ENCODE measurements around the gene RSRC2.
A peak's percentile ranks its signal among the peaks of the same experiment; 100 is the strongest.
"Not testable (repeated sequence)": the region's sequence is repeated elsewhere in the genome, so short reads cannot be mapped to it uniquely, and the experiment has no call there.

RSRC2 gene

GRCh38 chr12:122517877-122518276 lies 8.9 kb downstream of the RSRC2 start:
- no peak for DNase-seq (ENCODE audit: low read depth)

- DNase-seq (ENCODE audit: low read depth) = no peak
Observed at GRCh38 chr12:122516544-122517361, 10.0 kb downstream of the RSRC2 start.

GRCh38 chr12:122515275-122515674 lies 11.5 kb downstream of the RSRC2 start:
- DNase-seq (ENCODE audit: low read depth) = no peak

- DNase-seq (ENCODE audit: low read depth) = no peak
Observed at GRCh38 chr12:122513660-122514059, 13.1 kb downstream of the RSRC2 start.

GRCh38 chr12:122513028-122513427 lies 13.7 kb downstream of the RSRC2 start:
- DNase-seq (ENCODE audit: low read depth) = not testable (repeated sequence)

- no peak for DNase-seq (ENCODE audit: low read depth)
Observed at GRCh38 chr12:122508163-122508562, 18.6 kb downstream of the RSRC2 start.

GRCh38 chr12:122506393-122506938 lies 20.3 kb downstream of the RSRC2 start:
- DNase-seq (ENCODE audit: low read depth) = no peak

- no peak for DNase-seq (ENCODE audit: low read depth)
Observed at GRCh38 chr12:122505419-122506051, 21.2 kb downstream of the RSRC2 start.

GRCh38 chr12:122503783-122504590 lies 22.7 kb downstream of the RSRC2 start:
- DNase-seq (ENCODE audit: low read depth) = no peak

GRCh38 chr12:122503147-122503751 lies 23.5 kb downstream of the RSRC2 start:
- DNase-seq (ENCODE audit: low read depth) = no peak

GRCh38 chr12:122501489-122501989 lies 25.2 kb downstream of the RSRC2 start:
- no peak for DNase-seq (ENCODE audit: low read depth)

- DNase-seq (ENCODE audit: low read depth) = peak; percentile 88
Observed at GRCh38 chr12:122500685-122501488, 25.8 kb downstream of the RSRC2 start, which contains the start of gene ZCCHC8. Gene ZCCHC8, minus strand, starts transcription at chr12:122500932. Its CDS starts 92 bp downstream, at chr12:122500840.

GRCh38 chr12:122499991-122500684 lies 26.6 kb downstream of the RSRC2 start:
- DNase-seq (ENCODE audit: low read depth) = peak; percentile 6

GRCh38 chr12:122495258-122495657 lies 31.5 kb downstream of the RSRC2 start:
- DNase-seq (ENCODE audit: low read depth) = no peak

- DNase-seq (ENCODE audit: low read depth) = not testable (repeated sequence)
Observed at GRCh38 chr12:122493222-122493621, 33.5 kb downstream of the RSRC2 start.

- DNase-seq (ENCODE audit: low read depth) = no peak
Observed at GRCh38 chr12:122491991-122492390, 34.7 kb downstream of the RSRC2 start.

GRCh38 chr12:122489038-122489437 lies 37.7 kb downstream of the RSRC2 start:
- no peak for DNase-seq (ENCODE audit: low read depth)

GRCh38 chr12:122487807-122488206 lies 38.9 kb downstream of the RSRC2 start:
- not testable (repeated sequence) for DNase-seq (ENCODE audit: low read depth)

- no peak for DNase-seq (ENCODE audit: low read depth)
Observed at GRCh38 chr12:122486805-122487426, 39.8 kb downstream of the RSRC2 start.

GRCh38 chr12:122486360-122486759 lies 40.4 kb downstream of the RSRC2 start:
- DNase-seq (ENCODE audit: low read depth) = not testable (repeated sequence)
